HG03175 (cell line): ENCODE measurements around the gene TTC7B.

Experiments used
- ATAC-seq: cut with Tn5 transposase; IDR thresholded peaks from one replicate; pipeline ENCODE4 v1.9.1; 2021; ENCODE audit warnings: mild to moderate bottlenecking, moderate library complexity; ENCODE audit not compliant: unreplicated experiment

TTC7B gene

DNA sequence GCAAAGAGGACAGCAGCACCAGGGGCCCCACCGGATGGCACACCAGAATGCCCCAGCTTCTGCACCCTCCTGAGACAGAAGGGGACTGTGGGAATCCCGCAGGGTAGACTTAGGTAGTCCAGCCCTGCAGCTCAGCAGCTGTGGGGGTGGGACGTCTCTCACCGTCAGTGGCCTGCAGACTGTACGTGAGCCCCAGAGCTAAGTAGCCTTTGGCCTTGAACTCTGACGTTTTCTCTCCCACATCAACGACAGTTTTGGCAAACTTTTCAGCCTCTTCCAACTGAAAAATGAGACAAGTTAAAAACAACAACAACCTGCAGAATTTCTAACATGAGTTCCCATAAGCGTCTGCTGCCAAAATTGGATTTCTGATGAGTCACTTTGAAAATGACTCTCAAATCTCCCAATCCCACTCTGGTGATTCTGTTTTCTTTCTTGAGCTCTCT, 161.4 kb downstream of the TTC7B start:
- ATAC-seq = no peak

DNA sequence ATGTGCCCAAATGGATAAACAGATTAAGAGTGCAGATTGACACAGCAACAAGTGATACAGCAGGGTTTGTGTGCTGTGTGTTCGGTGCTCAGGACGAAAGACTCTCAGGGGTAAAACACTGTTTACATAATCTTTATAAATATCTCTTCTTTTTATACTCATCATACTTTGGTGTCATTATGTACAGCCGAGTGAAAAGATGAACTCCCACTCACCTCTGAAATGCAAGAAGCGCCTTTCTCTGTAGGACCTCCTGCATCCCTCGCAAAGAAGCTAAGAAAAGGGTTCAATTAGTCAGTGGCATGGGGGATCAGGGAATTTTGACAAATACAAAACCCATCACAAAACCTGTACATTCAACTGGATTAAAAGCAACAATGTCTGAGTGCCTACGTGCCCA, 163.6 kb downstream of the TTC7B start:
- no peak for ATAC-seq

DNA sequence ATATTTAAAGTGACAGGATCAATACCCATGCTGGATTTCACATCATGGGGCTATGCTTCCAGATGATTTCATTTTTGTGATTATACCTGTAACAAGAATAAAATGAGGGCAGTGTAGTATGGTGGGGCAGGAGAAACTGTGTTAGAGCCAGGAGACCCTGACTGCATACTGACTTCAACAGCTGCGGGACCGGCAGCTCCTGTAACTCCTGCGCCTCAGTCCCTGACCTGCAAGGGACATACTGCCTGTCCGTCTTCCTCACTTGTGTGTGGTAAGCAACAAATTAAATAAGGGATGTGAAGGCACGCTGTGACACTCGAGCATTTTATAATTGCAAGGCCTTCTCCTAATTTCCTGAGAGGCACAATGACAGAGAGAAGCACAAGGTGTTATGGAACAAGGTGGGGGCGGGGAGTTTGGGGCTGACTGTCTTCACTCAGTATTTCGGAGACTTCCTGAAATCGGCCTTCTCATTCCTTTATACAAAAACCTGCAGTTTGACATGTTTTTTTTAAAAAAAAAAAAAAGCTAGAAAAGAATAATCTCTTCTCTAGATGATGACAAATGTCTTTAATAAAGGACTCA, 164.2 kb downstream of the TTC7B start:
- ATAC-seq = no peak

DNA sequence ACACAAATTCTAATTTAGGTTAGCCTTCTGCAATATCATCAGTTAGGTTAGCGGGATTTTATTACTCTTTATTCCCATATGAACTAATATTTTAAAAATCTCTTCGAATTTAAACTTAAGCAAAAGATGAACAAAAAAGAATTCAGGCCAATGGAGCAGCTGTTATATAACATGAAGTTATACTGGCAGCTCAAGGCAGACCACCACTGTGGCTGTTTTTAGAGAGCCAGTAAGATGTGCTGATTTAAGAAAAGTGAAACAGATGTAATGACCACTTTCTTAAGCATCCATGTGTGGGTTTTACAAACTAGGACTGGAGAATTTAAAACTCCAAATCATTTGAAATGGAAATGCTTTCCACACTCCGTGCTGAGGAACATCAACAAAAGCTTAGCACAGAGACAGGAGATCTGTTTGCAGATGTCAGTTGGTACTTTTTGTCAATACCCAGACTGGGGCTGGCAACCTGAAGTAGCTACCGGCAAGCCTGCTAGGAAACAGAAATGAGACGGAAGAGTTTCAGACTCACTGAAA, 164.9 kb downstream of the TTC7B start:
- no peak for ATAC-seq

DNA sequence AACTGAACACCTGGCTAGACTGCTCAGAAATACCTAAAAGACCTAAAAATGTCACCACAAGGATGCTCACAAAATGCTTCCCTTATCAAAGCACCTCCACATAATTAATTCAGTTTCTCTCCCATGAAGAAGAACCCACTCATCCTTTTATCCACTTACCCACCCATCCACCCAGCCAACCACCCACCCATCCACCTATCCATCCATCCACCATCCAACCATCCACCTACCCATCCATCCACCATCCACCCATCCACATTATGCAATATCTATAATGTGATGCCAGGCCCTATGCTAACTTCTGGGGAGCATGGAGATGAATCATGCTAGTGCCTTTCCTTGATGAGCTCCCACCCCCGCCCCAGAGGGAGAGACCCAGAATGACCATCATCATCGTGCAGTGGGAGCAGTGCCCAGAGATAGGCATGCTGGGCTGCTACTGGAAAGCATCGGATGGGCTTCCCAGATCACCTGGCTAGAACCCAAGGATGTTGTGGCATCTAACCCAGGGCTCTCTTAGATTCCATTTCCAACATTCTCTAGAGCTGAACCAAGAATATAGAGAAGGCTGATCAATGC, 166.6 kb downstream of the TTC7B start:
- ATAC-seq = no peak

DNA sequence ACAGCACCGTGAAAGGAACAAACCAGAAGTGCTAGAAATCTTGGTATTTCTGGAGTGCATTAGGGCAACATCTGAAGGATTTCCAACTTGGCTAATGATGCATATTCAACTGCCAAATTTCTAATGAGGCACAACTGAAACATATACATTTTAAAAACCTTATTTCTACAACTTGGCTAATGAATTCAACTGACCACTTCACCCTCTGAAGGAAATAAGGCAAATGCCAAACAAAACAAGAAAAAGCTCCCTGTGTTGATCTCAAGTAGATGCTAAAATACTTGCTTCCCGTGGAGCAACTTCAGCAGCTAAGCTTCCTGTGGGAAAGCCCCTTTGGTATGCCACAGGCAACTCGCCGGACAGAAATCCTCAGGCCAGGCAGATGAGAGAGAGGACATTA, 167.1 kb downstream of the TTC7B start:
- ATAC-seq = no peak

DNA sequence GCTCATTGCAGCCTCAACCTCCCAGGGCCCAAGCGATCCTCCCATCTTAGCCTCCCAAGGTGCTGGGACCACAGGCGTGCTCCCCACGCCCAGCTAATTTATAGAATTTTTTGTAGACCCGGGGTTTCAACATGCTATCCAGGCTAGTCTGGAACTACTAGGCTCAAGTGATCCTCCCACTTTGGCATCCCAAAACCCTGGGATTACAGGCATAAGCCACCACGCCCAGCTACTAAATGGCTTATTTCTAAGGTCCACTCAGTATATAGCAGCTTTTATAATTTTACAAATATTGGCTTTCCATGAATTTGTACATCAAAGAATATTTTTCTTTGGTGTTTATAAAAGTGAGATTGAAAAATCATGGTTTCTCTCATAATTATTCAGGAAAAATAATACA, 167.8 kb downstream of the TTC7B start:
- ATAC-seq = no peak

DNA sequence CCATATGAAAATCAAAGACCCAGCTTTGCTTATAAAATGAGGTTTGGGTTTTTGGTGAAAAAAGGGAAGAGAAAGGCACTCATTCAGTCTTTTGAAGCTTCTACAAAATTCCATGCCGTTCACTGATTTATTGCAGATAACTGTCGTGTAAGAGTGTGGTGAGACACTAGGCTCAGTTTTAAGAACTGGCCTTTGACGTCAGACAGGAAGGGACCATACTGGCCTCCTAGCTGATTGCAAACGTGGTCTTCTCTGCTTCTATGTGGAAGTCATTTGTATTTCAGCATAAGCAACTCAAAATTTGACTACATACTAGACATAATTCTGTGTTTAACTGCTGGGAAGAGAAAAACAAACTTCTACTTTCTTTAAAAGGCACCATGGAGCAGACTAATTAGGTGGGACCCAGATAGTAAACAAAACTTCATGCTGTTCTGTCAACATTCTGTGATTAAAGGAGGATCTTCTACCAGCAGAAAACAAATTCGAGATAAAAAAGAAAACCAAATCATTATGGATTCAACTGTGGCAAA, 168.7 kb downstream of the TTC7B start:
- no peak for ATAC-seq

DNA sequence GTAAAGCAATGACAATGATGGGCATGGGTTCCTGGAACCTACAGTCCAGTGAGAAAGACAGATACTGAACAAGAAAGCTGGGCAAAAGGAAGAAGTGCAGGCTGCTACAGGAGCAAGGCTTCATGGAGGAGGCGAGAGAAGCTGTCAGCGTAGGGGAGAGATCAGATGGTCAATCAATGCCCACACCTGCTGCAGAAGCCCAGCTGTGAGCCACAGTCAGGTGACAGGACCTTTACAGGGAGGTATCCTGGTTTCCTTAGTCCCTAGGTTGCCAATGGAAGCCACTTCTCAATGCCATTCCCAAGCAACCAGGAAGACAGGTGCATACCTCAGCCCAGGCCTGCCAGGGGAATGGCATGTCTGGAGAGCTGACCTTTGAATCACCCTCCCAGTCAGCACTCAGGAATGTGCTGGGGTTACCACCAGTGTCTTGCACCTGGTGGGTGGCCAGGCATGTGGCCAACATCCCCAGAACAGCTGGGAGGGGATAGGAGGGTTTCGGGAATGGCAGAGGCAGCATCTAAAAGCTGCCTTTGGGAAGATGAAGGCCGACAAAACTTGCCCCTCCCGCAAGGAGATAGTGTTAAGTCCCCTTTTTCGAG, 170.3 kb downstream of the TTC7B start:
- ATAC-seq = no peak

DNA sequence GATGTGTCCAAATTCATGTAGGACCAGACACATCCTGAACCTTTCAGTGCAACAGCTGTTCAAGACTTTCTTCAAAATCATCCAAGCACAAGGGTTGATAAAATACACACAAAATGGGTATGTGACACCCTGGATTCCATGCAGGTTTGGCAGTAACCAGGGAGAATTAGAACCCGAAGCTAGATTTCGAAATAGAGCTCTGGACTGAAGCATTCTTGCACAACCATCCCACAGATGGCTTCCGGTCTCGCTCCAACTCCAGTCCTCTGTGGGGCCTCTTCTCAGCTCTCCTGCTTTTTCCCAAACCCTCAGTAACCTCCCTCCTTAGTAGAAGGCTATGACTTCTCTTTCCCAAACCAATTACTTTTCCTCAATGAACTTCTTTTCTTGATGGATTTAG, 171.3 kb downstream of the TTC7B start:
- ATAC-seq = no peak

DNA sequence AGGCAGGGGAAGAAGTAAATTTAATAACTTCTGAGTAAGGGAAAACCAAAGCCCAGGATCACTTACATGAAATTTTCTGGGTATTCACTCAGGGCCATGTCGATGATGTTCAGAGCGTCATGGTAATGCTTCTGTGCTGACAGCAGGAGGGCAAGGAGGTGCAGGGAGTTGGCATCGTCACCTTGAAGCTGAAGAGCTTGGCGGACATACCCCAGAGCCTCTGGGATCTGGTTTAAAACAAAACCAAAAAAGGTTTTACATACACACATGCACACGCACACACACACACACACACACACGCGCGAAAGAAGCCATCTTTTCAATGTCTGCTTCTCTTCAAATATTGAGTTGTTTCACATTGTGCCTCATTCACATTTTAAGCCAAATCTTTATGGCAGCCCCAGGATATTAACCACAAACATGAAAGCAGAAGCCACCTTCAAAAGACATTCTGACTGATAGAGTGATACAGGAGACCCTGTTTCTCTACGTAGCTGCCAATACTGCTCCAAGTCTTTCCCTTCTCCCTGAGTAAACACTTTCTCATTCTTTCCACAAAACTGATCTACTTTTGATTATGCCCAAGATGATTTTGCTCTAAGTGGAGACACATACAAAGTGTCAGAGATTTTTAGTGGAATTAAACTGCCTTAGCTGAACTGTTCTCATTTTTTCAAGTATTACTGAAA, 172.1 kb downstream of the TTC7B start:
- no peak for ATAC-seq

DNA sequence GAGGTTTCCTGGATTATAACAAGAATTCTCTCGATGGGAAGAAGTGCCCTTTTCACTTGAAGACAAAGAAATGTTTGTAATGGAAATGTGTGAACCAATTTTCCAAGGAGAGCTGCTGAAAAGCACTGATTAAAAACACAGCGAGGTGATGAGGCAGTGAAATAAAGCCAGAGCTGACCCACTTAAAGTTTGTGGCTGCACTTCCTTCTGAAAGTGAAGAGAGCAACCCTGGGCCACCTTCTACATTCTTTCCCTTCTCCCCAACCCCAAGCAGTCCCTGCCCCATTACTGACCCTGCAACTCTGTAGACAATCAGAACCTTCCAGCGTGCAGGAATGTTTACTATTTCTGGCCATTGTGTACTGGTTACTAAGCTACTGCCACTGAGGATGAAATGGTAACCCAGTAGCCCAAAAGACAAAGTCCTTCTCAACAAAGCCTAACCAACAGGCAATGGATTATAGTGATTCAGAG, 173.9 kb downstream of the TTC7B start:
- no peak for ATAC-seq

DNA sequence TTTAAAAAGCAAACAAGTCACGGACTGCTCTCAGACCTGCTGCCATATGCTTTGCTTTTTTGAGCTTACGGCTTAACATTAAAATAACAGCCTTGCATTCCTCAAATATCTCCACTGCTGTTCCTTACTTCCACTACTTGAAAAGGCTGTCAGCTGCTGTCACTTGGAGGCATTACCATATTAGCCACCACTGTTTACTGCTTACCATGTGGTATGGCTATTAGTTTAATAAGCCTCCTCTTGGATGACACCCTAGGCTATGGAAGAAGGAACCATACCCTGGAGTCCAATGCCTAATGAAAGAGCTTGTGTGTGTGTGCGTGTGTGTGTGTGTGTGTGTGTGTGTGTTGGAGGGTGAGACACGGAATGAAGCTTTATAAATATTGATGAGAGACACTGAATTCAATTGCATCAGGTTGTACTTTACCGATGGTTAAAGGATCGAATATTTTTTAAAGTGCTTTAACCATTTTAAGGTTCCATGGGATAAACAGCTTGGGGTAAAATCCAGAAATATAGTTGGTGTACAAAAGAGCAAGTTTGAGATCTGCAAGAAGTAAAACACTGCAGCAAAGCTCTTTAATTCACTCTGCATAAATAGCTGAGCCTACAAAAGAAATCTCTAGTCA, 174.5 kb downstream of the TTC7B start:
- no peak for ATAC-seq

DNA sequence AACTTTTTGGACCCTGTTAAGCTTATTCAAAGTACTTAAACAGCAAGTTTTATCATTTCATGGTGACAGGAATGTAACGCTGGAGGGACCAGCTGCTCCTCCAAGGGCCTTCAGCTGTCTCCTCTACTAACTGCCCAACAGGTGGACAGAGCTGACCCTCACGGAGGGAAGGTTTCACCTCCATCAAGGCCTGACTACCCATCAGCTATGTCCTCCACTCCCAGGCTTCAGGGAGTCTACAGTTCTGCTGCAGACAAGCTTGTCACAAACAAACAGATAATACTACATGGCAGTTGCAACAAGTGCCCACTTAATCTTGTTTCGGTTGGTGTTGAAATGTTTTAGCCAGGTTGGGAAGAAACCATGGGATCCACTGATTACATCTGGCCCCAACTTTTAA, 175.1 kb downstream of the TTC7B start:
- no peak for ATAC-seq

DNA sequence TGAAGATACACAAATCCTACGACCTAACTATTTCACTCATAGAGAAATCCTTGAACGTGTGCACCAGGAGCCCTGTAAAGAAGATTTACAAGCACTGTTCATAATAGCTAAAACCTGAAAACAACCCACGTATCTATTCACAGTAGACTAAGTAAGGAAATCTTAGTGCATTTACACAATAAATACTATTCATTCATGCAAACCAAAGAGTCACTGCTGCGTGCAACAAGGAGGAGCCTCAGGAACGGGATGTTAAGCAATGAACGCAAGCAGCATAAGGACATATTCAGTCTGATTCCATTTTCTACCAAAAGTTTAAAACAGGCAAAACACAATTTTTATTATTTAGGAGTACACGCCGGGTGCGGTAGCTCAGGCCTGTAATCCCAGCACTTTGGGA, 176.6 kb downstream of the TTC7B start:
- no peak for ATAC-seq

DNA sequence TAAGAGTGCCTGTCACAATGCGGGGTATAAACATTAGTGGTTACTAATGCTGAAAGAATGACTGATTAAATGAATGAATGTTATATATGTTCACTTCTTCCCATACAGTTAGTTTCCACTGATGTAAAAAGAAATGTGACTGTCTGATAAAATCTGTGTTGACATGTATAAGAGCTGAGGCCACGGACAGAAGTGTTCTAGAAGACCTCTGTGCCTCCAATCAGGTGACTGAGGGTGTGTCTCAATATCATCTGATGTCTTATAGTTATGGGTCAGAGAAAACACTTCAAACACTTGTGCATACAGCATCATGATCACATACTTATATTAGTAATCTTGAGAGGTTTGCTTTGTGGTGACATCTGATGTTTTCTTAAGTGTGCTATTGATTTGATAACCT, 183.4 kb downstream of the TTC7B start:
- ATAC-seq = no peak

DNA sequence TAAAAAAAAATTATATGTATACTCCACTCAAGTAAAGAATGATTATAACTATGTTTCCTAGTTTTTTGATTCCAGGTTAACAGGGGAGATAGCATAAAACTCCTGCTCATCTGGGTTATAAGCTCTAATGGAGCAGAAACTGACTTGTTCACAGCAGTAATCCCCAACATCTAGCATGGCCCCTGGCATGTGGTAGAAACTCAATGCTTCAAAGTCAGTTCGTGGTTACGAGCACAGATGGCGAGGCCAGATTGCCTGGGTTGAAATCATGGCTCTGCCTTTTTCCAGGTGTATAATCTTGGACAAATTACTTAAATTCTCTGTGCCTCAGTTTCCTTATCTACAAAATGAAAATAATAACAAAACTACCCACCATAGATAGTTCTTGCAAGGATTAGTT, 183.8 kb downstream of the TTC7B start:
- ATAC-seq = no peak

DNA sequence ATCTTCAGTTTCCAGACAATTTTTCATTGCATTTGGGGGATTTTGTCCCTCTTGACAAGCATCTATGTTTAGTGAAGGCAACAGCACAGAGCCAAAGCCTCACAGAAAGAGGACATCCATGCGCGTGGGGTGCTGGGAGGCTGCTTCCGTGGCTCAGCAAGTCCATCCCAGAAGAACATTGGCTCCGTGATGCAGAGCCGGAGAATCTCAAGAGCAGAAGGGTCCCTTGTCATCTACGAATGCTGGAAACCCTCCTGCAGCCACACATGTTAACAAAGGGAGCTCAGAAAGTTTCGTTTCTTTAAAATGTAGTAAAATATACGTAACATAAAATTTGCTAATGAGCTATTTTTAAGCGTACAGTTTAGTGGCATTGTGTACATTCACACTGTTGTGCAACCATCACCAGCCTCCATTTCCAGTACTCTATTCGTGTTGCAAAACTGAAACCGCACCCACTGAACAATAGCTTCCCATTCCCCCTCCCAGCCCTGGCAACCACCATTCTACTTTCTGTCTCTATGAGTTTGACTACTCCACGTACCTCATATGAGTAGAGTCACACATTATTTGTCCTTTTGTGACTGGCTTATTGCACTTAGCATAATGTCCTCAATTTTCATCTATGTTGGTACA, 185.9 kb downstream of the TTC7B start:
- no peak for ATAC-seq

DNA sequence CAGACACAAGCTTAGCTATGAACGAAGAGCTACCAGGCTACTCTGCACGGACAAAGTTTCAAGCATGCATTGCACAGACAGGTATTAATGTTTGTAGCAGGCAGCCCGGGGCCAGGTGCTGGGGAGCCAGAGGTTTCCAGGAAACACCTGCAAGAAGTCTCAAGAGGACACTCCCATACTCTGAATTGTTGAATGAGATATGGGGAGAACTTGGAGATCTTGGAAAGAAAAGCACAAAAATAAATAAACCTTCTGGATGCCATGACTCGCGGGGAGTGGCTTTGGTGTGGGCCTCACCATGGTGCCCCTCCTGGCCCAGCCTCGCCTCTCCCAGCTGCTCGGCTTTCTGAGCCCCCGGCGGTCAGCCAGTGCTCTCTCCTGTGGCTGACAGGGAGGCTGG, 186.8 kb downstream of the TTC7B start:
- no peak for ATAC-seq

DNA sequence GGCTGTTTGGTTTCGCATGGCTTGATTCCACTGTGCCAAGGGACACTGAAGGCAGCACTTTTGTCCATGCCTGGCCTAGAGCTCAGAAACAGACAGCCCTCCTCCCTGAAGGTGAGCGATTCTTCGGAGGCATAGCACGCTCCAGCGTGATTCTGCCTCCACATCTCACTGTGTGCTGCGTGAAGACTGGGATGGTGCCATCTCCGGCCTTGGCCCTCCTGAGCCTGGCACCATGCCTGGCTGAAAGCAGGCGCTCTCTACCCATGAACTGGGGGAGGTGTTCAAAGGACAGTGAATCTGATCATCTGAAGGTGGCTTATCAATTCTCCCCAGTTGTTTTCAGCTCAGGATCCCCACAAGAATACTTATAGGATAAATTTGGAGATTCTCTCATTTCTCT, 187.4 kb downstream of the TTC7B start:
- no peak for ATAC-seq

DNA sequence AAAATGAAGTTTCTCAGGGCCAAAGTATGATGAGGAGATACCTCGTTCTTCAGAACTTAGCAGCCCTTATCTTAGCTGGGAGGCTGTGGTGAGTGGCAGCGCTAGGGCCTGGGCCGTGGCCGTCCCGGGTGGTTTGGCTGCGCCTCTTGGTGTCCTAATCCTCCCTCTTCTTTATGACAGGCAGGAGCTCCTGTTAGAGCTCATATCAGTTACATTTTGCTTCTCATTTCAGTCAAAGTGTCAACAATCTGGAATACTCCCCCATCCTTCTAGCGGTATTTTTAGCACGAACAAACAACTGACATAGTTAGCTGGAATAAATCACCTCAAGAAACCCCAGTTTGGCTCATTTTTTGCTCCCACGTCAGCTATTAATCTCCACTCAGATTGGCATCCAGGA, 188.8 kb downstream of the TTC7B start:
- no peak for ATAC-seq
